Mesodermal cell (in vitro differentiated cells): ENCODE data around the gene RGS8.

Experiments
- H3K27ac ChIP-seq: 2 replicates; pipeline ENCODE4 v1.7.0; 2013; ENCODE audit warnings: mild to moderate bottlenecking, low read depth, low read length, moderate library complexity; ENCODE audit not compliant: severe bottlenecking
- H3K36me3 ChIP-seq: 2 replicates; pipeline ENCODE4 v1.7.1; 2013; ENCODE audit warnings: mild to moderate bottlenecking, low read length, moderate library complexity; ENCODE audit not compliant: control insufficient read depth, insufficient read depth
- H3K4me1 ChIP-seq: one replicate; pipeline ENCODE4 v1.7.1; 2013; ENCODE audit warnings: mild to moderate bottlenecking, low read length; ENCODE audit not compliant: insufficient read depth, control insufficient read depth, poor library complexity, severe bottlenecking
- H3K4me3 ChIP-seq: 2 replicates; pipeline ENCODE4 v1.7.0; 2013; ENCODE audit warnings: low read length, control low read depth, mild to moderate bottlenecking; ENCODE audit not compliant: insufficient read depth, poor library complexity, severe bottlenecking; ENCODE audit errors: extremely low read depth
- H3K9me3 ChIP-seq: 2 replicates; pipeline ENCODE4 v1.7.1; 2013; ENCODE audit warnings: mild to moderate bottlenecking, low read length, moderate library complexity; ENCODE audit not compliant: control insufficient read depth
- WGBS, 2 experiments: methylation state at CpG; one replicate each; pipeline ENCODE4 v1.1.5; 2013; ENCODE audit warnings: missing lambda C conversion rate in 2 of 2; ENCODE audit not compliant: insufficient coverage in 2 of 2; 5-methylcytosine and 5-hydroxymethylcytosine counted together

RGS8 gene

DNA sequence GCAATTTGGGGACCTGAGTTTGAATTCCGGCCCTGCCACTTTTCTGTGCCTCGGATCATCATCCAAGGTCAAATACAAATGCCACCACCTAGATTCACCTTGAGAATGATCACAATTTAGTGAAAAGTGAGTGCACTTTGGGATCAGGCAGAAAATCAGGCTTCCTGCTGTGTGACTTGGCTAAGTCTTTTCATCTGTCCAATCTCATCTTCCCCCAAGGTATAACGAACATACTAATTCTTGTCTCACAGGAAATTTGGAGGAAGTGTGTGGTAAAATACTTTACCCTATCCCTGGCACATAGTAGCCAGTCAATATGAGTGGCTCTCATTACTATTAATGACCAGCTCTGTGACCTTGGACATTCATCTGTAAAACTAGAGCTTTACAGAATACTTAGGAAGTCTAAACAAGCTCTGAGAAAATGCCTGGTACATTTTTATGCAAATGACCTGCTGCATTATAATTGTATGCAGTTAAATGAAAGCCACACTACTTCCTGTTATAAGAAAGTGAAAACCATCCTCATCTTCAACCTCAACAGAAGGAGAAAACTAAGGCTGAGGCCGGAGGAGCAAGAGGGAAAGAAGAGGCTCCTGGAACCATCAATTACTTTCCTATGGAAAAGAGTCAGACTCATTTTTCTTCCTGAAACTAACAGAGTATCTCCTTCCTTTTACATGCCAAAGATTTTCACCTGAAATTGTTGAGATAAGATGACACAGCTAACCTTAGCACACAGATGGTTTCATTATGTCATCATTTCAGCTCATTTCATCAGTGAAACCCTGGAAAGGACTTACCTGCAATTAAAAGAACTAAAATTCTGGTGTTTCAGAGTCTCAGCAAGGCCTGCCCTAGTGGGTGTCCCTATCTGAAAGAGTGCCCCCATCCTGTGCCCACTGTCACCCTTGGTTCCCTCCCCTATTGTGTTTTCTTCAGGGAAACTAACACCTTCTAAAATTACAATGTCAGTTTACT, 32.6 kb upstream of the RGS8 start:
- Histone ChIP-seq H3K4me3 (no peak overlapping the region), H3K36me3 (no peaks in the 10 kb centered on the region), H3K9me3 (no peaks in the 10 kb centered on the region), H3K27ac (no peak overlapping the region), H3K4me1 (no peaks in the 10 kb centered on the region)
- WGBS, 2 experiments = 86 to 100% methylated on average over 1 to 2 of the region's 4 CpGs

DNA sequence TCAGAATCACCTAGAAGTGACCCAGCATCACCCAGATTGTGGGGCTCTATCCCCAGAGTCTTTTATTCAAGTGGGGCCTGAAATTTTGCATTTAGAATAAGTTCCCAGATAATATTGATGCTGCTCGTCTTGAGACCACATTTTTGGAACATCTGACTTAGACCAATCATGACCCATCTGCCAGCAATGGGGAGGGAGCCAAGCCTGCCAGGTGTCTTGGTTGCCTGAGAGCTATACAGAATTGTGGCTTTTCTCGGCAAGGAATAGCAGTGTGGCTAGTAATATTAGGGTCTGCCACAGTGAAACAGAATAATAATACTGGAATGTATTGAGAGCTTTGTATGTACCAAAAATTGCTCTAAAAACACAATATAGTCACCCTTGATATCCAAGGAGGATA, 31.1 kb upstream of the RGS8 start:
- Histone ChIP-seq H3K27ac (no peak overlapping the region), H3K4me3 (no peak overlapping the region), H3K36me3 (no peaks in the 10 kb centered on the region), H3K9me3 (no peaks in the 10 kb centered on the region), H3K4me1 (no peaks in the 10 kb centered on the region)
- WGBS, 2 experiments = 67 to 100% methylated on average over 1 of the region's 2 CpGs

DNA sequence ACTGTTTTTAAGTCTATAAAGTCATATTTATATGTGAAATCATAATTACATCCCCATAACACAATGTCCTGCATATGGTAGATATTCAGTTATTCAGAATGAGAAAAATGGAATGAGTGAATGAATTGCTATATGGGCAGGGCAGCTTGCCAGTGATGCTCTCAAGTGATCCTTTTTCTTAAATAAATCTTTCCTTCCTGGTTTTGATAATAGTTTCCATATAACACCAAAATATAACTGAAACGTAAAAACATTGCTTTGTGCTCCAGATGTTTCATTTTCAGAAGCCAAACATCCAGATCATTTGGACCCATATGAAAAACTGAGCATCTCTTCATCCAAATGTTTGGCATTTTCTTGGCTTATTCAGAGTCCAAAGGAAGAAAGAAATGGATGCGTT, 30.2 kb upstream of the RGS8 start:
- H3K4me3 ChIP-seq = no peak overlapping the region
- H3K36me3 ChIP-seq = no peaks in the 10 kb centered on the region
- WGBS, 2 experiments = 86 to 100% methylated on average over 1 of the region's 2 CpGs
- no peak overlapping the region for H3K27ac ChIP-seq
- no peaks in the 10 kb centered on the region for H3K9me3 ChIP-seq
- H3K4me1 ChIP-seq = no peaks in the 10 kb centered on the region

DNA sequence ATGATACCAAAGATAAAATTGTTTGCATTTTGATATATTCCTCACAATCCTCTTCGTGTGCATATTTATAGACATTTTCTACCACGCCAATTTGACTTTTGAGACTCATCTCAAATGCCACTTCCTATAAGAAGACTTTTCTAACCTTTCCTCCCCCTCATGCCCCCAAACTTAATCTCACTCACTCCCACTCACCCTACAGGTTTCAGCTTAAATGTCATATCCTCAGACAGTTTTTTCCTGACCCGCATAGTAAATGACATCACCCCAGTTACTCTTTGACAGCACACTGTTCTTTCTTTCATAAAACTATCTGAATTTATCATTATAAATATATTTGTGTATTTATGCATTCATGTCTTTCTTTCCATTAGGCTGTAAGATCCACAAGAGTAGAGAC, 29.6 kb upstream of the RGS8 start:
- H3K4me3 ChIP-seq = no peak overlapping the region
- no peaks in the 10 kb centered on the region for H3K36me3 ChIP-seq
- no peaks in the 10 kb centered on the region for H3K4me1 ChIP-seq
- no peaks in the 10 kb centered on the region for H3K9me3 ChIP-seq
- H3K27ac ChIP-seq = no peak overlapping the region
- 84 to 100% methylated on average over 2 of the region's 3 CpGs for WGBS, 2 experiments

DNA sequence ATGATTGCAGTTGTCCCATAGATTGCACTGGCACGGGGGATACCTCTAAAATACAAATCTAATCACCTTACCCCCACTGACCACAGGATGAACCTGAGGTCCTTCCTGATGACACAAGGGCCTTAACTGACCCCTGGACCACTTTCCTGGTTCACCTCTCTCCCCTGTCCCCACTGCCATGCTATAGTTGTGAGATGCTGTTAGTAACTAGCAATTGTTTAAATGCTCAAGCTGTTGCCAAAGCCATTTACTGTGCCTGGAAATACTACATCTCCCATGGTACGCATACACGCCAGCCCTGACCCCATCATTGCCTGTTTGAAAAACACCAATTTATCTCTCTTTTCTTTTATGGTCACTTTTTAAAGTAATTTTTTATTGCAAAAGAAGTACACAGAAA, 29.1 kb upstream of the RGS8 start:
- Histone ChIP-seq H3K4me1 (no peaks in the 10 kb centered on the region), H3K27ac (no peak overlapping the region), H3K36me3 (no peaks in the 10 kb centered on the region), H3K9me3 (no peaks in the 10 kb centered on the region), H3K4me3 (no peak overlapping the region)
- 90 to 100% methylated on average over 1 of the region's 3 CpGs for WGBS, 2 experiments

DNA sequence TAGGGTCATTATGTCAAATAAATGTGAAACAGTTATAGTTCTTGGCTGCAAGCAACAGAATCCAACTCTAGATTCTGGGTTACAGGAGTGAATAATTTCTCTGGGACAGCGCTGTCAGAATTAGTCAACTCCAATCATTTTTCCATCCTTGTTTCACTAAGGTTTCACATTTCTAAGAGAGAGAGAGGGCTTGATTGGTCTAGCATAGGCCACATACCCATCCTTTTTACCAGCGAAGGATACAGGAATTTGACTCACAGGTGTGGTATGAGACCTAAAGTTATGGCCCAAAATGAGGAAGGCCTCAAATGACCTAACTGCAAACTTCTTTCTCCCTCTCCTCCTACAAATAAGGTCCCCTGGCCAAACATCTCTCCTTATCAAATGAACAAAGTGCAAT, 25.5 kb upstream of the RGS8 start:
- no peaks in the 10 kb centered on the region for H3K9me3 ChIP-seq
- no peaks in the 10 kb centered on the region for H3K36me3 ChIP-seq
- no CpG with 5 or more reads among the region's 2 CpGs for WGBS, 2 experiments
- no peak overlapping the region for H3K27ac ChIP-seq
- H3K4me1 ChIP-seq = no peaks in the 10 kb centered on the region
- H3K4me3 ChIP-seq = no peak overlapping the region

DNA sequence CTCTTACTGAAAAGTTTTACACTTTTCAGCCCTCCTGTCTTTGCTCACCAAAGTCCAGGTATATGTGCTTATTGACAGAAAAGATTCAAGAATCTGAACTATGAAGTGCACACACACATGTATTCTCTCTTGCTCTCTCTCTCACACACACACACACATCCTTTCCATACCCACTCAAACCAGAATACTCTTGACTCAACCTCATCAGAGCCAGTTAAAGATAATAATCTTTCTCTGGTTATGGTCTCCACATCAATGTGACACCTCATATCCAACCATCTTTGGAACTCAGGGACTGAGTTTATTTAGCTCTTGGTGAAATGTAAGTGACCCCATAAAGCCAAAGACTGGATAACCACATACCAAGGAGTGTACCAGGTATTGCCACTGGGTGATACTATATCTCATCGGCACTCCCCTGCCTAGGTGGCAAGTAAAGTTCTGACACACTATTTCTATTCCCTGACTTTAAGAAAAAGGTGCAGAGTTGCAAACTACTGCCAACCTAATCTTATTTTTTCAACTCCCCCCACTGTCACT, 24.9 kb upstream of the RGS8 start:
- 100% methylated on average over 1 of the region's 1 CpG for WGBS, 2 experiments
- H3K9me3 ChIP-seq = no peaks in the 10 kb centered on the region
- no peaks in the 10 kb centered on the region for H3K4me1 ChIP-seq
- no peaks in the 10 kb centered on the region for H3K36me3 ChIP-seq
- no peak overlapping the region for H3K27ac ChIP-seq
- no peak overlapping the region for H3K4me3 ChIP-seq

DNA sequence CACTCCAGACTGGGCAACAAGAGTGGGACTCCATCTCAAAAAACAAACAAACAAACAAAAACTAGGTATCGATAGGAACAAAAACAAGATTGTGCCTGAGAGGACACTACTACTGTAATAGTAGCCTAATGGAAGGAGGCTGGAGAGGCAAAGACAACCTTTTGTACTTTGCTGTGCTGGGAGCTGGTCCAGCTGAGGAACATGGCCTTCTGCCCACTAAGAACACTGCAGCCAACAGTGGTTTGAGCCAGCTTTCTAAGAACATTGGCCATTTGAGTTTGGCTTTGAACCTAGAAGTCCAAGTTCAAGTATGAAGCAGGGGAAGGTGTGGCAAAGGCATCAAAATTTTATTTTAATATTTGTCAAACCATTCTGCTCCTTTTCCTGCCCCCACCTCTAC, 22.7 kb upstream of the RGS8 start:
- Histone ChIP-seq H3K4me1 (no peaks in the 10 kb centered on the region), H3K27ac (no peak overlapping the region), H3K4me3 (no peak overlapping the region), H3K9me3 (no peaks in the 10 kb centered on the region), H3K36me3 (no peaks in the 10 kb centered on the region)
- 100% methylated on average over 1 of the region's 1 CpG; no CpG with 5 or more reads in 1 of the 2 experiments for WGBS, 2 experiments

DNA sequence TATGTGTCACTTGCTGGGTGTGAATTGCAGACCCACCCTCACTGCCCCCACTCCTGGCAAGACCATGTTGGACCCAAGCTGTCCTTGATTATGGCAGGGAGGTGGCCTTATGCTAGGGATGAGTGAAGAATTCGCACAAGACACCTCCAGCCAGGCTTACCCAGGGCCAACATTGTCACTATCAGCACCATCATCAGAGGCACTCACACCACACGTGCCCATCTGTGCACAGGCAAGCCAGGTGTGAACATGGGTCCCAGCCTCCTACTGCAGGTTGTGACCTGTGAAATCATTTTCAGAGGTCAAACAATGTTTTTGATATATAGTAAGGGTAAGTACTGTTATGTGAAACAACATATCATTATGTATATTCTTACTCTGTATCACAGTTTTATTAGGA, 20.3 kb upstream of the RGS8 start:
- Histone ChIP-seq H3K4me3 (no peak overlapping the region), H3K4me1 (no peaks in the 10 kb centered on the region), H3K36me3 (no peaks in the 10 kb centered on the region), H3K9me3 (no peaks in the 10 kb centered on the region), H3K27ac (no peak overlapping the region)
- 80% methylated on average over 1 of the region's 2 CpGs; no CpG with 5 or more reads in 1 of the 2 experiments for WGBS, 2 experiments

DNA sequence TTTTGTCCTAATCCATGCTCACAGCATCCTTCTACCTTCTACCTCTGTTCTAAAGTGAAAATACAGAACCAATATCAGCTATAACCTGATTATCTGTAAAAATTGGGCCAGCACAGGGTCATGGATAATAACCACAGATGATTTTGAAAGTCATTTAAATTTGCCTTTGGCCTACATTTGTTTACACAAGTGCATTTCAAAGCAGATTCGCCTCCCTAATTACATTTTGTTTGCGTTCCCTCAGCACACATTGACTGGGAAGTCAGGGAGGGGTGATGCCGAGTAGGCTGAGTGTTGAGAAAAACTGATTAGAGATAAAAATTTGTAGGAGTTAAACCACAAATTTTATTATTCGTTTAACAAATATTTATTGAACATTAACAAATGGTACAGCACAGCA, 19.2 kb upstream of the RGS8 start:
- no CpG with 5 or more reads among the region's 4 CpGs for WGBS, 2 experiments
- H3K4me1 ChIP-seq = no peaks in the 10 kb centered on the region
- no peak overlapping the region for H3K4me3 ChIP-seq
- H3K9me3 ChIP-seq = no peaks in the 10 kb centered on the region
- H3K27ac ChIP-seq = no peak overlapping the region
- no peaks in the 10 kb centered on the region for H3K36me3 ChIP-seq
